ENCODE results near the gene N4BP2L2.

DNA sequence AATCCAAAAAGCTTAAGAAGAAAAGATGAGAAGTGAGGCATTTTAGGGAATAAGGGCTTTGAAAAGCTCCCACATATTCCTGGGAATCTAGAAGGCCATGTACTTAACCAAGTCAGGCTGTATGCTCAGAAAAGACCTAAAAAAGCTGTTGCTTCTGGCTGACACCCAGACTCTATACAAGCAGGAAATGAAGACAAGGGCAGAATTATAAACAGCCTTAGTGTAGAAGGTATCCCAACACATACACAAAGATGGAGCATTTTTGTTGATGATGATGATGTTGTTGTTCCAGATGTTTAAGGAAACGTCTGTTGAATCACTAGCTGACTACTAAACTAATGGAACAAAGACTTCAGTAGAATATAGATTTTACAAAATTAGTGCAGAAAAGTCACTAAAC lies 84.6 kb downstream of the N4BP2L2 start:
- TF ChIP-seq, protein P1, sequence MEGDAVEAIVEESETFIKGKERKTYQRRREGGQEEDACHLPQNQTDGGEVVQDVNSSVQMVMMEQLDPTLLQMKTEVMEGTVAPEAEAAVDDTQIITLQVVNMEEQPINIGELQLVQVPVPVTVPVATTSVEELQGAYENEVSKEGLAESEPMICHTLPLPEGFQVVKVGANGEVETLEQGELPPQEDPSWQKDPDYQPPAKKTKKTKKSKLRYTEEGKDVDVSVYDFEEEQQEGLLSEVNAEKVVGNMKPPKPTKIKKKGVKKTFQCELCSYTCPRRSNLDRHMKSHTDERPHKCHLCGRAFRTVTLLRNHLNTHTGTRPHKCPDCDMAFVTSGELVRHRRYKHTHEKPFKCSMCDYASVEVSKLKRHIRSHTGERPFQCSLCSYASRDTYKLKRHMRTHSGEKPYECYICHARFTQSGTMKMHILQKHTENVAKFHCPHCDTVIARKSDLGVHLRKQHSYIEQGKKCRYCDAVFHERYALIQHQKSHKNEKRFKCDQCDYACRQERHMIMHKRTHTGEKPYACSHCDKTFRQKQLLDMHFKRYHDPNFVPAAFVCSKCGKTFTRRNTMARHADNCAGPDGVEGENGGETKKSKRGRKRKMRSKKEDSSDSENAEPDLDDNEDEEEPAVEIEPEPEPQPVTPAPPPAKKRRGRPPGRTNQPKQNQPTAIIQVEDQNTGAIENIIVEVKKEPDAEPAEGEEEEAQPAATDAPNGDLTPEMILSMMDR (conservative IDR thresholded peaks at IDR 0.05) = no peak
- TF ChIP-seq ZFX (IDR thresholded peaks at IDR 0.05) = no peak
